ENCODE measurements around the gene KDM4C. TPM values are rescaled to one million over a fixed set of nuclear protein-coding genes. Genes with fewer than 3 reads are reported as not detected.

KDM4C gene
- total RNA-seq, 1 experiment from 2014 or later: 16.8 TPM

- peak; percentile 70 for ATAC-seq
- Histone ChIP-seq H3K4me1 (ENCODE audit: control insufficient read depth in 1 of 2, insufficient read depth in 2 of 2, low read length in 2 of 2) (peaks cover 0 to 9% of the 10 kb centered on the region in 2 experiments; a peak in 2 of 4 replicates), H3K9ac (ENCODE audit: low read length) (no peak overlapping the region), H3K79me2 (ENCODE audit: insufficient read depth, low read length) (peaks cover 35% of the 10 kb centered on the region), H3K36me3 (ENCODE audit: control insufficient read depth in 1 of 2, insufficient read depth in 2 of 2, low read length in 2 of 2) (no peaks in the 10 kb centered on the region), H3K4me3 (replicated peaks in 1 of 2; ENCODE audit: low read depth in 1 of 2, low read length in 2 of 2) (no peak overlapping the region), H2AFZ (ENCODE audit: low read depth, low read length, poor library complexity, severe bottlenecking) (no peak overlapping the region), H3K27ac (ENCODE audit: low read depth, low read length) (no peak overlapping the region), H3K9me2 (ENCODE audit: insufficient read depth) (no peaks in the 10 kb centered on the region), H3K4me2 (ENCODE audit: low read length) (no peak overlapping the region), H3K27me3 (ENCODE audit: insufficient read depth, low read length) (no peaks in the 10 kb centered on the region), H4K20me1 (ENCODE audit: insufficient read depth) (no peaks in the 10 kb centered on the region), H3K9me3 (ENCODE audit: control insufficient read depth in 1 of 2, insufficient read depth in 1 of 2, low read depth in 1 of 2, low read length in 2 of 2) (no peaks in the 10 kb centered on the region)
- TF ChIP-seq MAX (IDR thresholded peaks at IDR 0.05) (no peak), POLR2AphosphoS5 (IDR thresholded peaks at IDR 0.05; ENCODE audit: low read depth, low read length) (no peak), CTCF (IDR thresholded peaks at IDR 0.05 in 2 of 3, conservative IDR thresholded peaks at IDR 0.05 in 1 of 3; ENCODE audit: borderline replicate concordance in 1 of 3, insufficient read depth in 1 of 3, low read depth in 2 of 3, low read length in 2 of 3) (no peak), REST (IDR thresholded peaks at IDR 0.05; ENCODE audit: low read depth) (no peak), EZH2phosphoT487 (IDR thresholded peaks at IDR 0.05; ENCODE audit: borderline replicate concordance) (no peak), CBX3 (IDR thresholded peaks at IDR 0.05; ENCODE audit: low read depth) (no peak), ELF1 (IDR thresholded peaks at IDR 0.05; ENCODE audit: borderline replicate concordance, low read depth) (no peak), ZFX (IDR thresholded peaks at IDR 0.05) (no peak), YY1 (IDR thresholded peaks at IDR 0.05; ENCODE audit: extremely low read depth, insufficient replicate concordance, low read depth, low read length) (no peak), RAD21 (IDR thresholded peaks at IDR 0.05; ENCODE audit: low read depth) (no peak), ZBTB33 (IDR thresholded peaks at IDR 0.05; ENCODE audit: extremely low read depth, insufficient replicate concordance, low read length) (no peak), SIN3A (IDR thresholded peaks at IDR 0.05; ENCODE audit: low read depth) (no peak)
- ChIA-PET CTCF (no interaction called here), POLR2A (no interaction called here), RAD21 (ENCODE audit: low non-redundant PET in 1 of 2, low total read pairs in 2 of 2, uncharacterized antibody in 2 of 2, unreplicated experiment in 2 of 2) (interaction anchor here in 1 of 2 experiments (0.7 kb wide), 1 partner anchor 22 kb away, joined by 3 read pairs; no protein-coding TSS in a partner anchor)
- no peak for DNase-seq (ENCODE audit: low read depth, low spot score)
- intact Hi-C loops (cut with micrococcal nuclease): no loop called here
- no TSS peak for BruUV-seq (replicated peaks)
Measured at GRCh38 chr9:6779417-6780241, 21.9 kb downstream of the KDM4C start.
